Pancreas (tissue), 10 donors: ENCODE results near the gene SCTR. TPM values are rescaled to one million over a fixed set of nuclear protein-coding genes. Genes with fewer than 3 reads are reported as not detected.

Experiments used
- ATAC-seq, 4 donors: fragments of 200-7000 bp; cut with Tn5 transposase; one replicate each; pipeline versions ENCODE4 v1.8.0 to v1.9.1; 2020; ENCODE audit warnings: mild to moderate bottlenecking in 4 of 4, moderate library complexity in 4 of 4
- DNase-seq, 6 donors: peaks; one replicate each; pipeline ENCODE4 v3.0.0-alpha.2; 2020
- FAIRE-seq: peaks from 2 replicates; lab custom pipeline; 2012; peaks lifted over from hg19 to GRCh38; lab: Jason Lieb, UNC
- H3K27ac ChIP-seq, 4 donors: fragments of 200-600 bp; sonication (generic); 1 replicate in 3 of 4; 2 replicates in 1 of 4; pipeline versions ENCODE4 v1.5.0 to v1.8.0; 2020
- H3K27me3 ChIP-seq, 4 donors: fragments of 200-600 bp; one replicate each; pipeline ENCODE4 v1.8.0; 2021
- H3K36me3 ChIP-seq, 3 donors: fragments of 200-600 bp; sonication (generic) in 1 of 3; one replicate each; pipeline versions ENCODE4 v1.5.0 to v1.8.0; 2020 to 2021
- H3K4me1 ChIP-seq, 3 donors: fragments of 200-600 bp; one replicate each; pipeline ENCODE4 v1.8.0; 2021
- H3K4me3 ChIP-seq, 4 donors: fragments of 200-600 bp; sonication (generic) in 2 of 4; one replicate each; pipeline versions ENCODE4 v1.5.0 to v1.8.0; 2020 to 2021
- H3K9me3 ChIP-seq, 4 donors: fragments of 200-600 bp; one replicate each; pipeline ENCODE4 v1.8.0; 2021
- WGBS, 2 donors: extraction: QIAGEN DNeasy Blood & Tissue Kit; methylation state at CpG; one replicate each; pipeline ENCODE4 v1.1.7; 2013; 5-methylcytosine and 5-hydroxymethylcytosine counted together
- intact Hi-C, 3 donors: fragments of 100-400 bp; cut with DNase I; formaldehyde crosslinking; loops; one replicate each; pipeline versions ENCODE4 v1.11.1 to v1.14.2; 2022
- polyA plus RNA-seq, 2 donors: library from polyadenylated mRNA; stranded (reverse); fragments of 200-250 nt; gene quantifications; one replicate each; pipeline ENCODE4 v1.2.3, GENCODE V29; 2013
- total RNA-seq, 6 donors: library from RNA; stranded (reverse); fragmentation: NEBNext Ultra II Directional in 4 of 6; extraction: Animal tissue kit (Norgen Biotek cat#: 25700) in 4 of 6; gene quantifications; one replicate each; pipeline versions ENCODE4 v1.2.1 to v1.2.4, GENCODE V29; 2021 to 2023
- TF ChIP-seq, protein P1 (sequence below), 4 donors: fragments of 200-600 bp; sonication (generic) in 3 of 4; IDR thresholded peaks; one replicate each; pipeline versions ENCODE4 v1.5.0 to v1.8.0; 2021; ENCODE audit warnings: antibody characterized with exemption in 4 of 4
- donor health status: healthy with polysubstance abuse.
- donor health status: DM: no; HTN: no; CAD: no; lungs with moderate emphysema.
- donor health status: DM: no; HTN: no; CAD: no.
- donor health status: control.
- donor health status: control.
- donor health status: Bipolar disorder and iron deficiency.
- donor health status: DM: yes; HTN: yes; CAD: no.
- donor health status: DM: no; HTN: no; CAD: no.
- donor health status: DM: no; HTN: no; CAD: no.
- donor health status: DM: yes; HTN: yes; CAD: no.

SCTR gene
- total and polyA plus RNA-seq, 8 donors, result 31.9 to 1,263 (median 84.7) TPM

DNA sequence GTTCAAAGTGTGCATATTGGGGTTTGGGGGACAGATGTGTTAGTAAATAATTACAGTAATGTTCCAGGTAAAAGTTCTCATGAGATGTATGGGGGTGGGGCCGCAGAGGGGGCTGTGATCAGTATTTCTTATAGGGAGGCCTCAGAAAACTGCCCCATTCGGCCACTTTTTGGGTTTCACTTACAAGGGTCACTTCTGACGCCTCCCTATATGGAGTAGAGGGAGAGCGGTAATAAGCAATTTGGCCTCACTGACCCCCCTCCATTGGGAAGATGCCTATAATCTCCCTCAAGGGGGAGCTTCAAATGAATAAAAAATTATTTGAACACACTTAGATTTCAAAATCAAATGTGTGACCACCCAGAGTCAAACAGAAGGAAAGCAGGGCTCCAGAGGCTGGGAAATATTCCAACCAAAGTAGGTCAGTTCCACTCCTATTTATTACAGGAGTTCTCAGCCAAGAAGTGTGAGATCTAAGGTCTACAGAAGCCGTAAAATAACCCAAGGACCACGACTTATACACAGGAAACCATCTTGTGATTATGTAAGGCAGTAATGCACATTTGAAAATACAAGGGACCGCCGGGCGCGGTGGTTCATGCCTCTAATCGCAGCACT lies 2.7 kb downstream of the SCTR start:
- peak overlapping the region in 2 of 4 donors; percentile 48 to 57 for H3K4me3 ChIP-seq
- WGBS, 2 donors, result 60 to 70% methylated on average over 11 of the region's 11 CpGs
- peaks cover 0 to 4% (median 0%) of the 10 kb centered on the region in 4 donors for H3K27me3 ChIP-seq
- ATAC-seq (no peak), DNase-seq (no peak), FAIRE-seq (no peak)
- intact Hi-C loops, result loop anchor here in 1 of 3 donors (5.0 kb wide), 1 partner anchor 136 kb away; no protein-coding TSS in a partner anchor
- no peaks in the 10 kb centered on the region for H3K9me3 ChIP-seq
- H3K36me3 ChIP-seq, result no peaks in the 10 kb centered on the region
- peak overlapping the region; percentile 67 to 88 (median 79) for H3K27ac ChIP-seq
- no peaks in the 10 kb centered on the region for H3K4me1 ChIP-seq
- TF ChIP-seq, protein P1, sequence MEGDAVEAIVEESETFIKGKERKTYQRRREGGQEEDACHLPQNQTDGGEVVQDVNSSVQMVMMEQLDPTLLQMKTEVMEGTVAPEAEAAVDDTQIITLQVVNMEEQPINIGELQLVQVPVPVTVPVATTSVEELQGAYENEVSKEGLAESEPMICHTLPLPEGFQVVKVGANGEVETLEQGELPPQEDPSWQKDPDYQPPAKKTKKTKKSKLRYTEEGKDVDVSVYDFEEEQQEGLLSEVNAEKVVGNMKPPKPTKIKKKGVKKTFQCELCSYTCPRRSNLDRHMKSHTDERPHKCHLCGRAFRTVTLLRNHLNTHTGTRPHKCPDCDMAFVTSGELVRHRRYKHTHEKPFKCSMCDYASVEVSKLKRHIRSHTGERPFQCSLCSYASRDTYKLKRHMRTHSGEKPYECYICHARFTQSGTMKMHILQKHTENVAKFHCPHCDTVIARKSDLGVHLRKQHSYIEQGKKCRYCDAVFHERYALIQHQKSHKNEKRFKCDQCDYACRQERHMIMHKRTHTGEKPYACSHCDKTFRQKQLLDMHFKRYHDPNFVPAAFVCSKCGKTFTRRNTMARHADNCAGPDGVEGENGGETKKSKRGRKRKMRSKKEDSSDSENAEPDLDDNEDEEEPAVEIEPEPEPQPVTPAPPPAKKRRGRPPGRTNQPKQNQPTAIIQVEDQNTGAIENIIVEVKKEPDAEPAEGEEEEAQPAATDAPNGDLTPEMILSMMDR (IDR thresholded peaks at IDR 0.05), result no peak

DNA sequence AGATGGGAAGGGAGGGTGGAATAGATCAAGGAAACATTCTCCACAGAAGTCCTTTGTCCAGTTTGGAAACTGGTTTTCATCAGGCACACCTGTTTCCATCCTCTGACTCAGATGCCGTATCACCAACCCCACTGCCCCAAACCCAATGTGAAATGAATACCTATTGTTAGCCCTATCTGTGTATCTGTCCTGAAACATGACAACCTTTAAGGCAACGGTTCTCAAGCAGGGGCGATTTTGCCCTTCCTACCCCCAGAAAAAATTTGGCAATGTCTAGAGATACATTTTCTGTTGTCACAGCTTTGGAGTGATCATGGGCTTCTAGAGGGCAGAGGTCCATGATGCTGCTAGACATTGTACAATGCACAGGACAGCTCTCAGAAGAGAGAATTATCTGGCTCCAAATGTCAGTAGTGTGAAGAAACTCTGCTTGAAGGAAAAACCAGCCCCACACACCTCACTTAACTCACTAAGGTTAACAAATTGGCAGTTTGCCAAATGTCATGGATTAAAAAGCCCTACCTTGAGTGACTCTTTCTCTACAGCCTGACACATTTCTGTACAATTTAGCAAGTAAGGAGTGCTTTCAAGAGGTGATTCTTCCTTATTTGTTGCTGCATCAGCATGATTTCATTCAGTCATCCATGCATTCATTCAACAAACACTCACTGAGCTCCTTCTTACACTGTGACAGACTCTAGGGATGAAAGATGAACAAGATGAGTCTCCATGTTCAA lies 3.4 kb downstream of the SCTR start:
- H3K9me3 ChIP-seq, result no peaks in the 10 kb centered on the region
- no peak for FAIRE-seq
- H3K36me3 ChIP-seq, result no peaks in the 10 kb centered on the region
- peak overlapping the region in 2 of 4 donors; percentile 81 to 88 for H3K27ac ChIP-seq
- DNase-seq, result no peak
- TF ChIP-seq, protein P1 (IDR thresholded peaks at IDR 0.05), result no peak
- no peaks in the 10 kb centered on the region for H3K4me1 ChIP-seq
- intact Hi-C loops, result loop anchor here in 1 of 3 donors (5.0 kb wide), 1 partner anchor 136 kb away; no protein-coding TSS in a partner anchor
- H3K27me3 ChIP-seq, result peaks cover 0 to 4% (median 0%) of the 10 kb centered on the region in 4 donors
- WGBS, 2 donors, result 39 to 49% methylated on average over 3 of the region's 3 CpGs
- ATAC-seq, result no peak
- peak overlapping the region in 1 of 4 donors; percentile 48 for H3K4me3 ChIP-seq

DNA sequence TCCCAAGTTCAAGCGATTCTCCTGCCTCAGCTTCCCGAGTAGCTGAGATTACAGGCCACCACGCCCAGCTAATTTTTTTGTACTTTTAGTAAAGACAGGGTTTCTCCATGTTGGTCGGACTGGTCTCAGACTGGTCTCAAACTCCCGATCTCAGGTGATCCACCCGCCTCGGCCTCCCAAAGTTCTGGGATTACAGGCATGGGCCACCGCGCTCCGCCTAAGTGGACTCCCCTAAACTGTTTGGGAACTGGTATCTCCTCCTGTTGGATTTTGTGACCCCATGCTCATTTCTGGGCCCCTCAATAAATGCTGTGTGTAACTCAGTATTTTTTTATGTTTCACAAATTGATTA lies 5.2 kb downstream of the SCTR start:
- 84 to 91% methylated on average over 10 of the region's 10 CpGs for WGBS, 2 donors
- intact Hi-C loops, result no loop called here
- TF ChIP-seq, protein P1 (IDR thresholded peaks at IDR 0.05), result no peak
- Histone ChIP-seq H3K4me1 (no peaks in the 10 kb centered on the region), H3K36me3 (no peaks in the 10 kb centered on the region), H3K27ac (peak overlapping the region in 2 of 4 donors; percentile 33 to 37), H3K9me3 (no peaks in the 10 kb centered on the region), H3K4me3 (no peak overlapping the region), H3K27me3 (peaks cover 0 to 4% (median 0%) of the 10 kb centered on the region in 4 donors)
- DNase-seq (no peak), ATAC-seq (no peak), FAIRE-seq (no peak)

DNA sequence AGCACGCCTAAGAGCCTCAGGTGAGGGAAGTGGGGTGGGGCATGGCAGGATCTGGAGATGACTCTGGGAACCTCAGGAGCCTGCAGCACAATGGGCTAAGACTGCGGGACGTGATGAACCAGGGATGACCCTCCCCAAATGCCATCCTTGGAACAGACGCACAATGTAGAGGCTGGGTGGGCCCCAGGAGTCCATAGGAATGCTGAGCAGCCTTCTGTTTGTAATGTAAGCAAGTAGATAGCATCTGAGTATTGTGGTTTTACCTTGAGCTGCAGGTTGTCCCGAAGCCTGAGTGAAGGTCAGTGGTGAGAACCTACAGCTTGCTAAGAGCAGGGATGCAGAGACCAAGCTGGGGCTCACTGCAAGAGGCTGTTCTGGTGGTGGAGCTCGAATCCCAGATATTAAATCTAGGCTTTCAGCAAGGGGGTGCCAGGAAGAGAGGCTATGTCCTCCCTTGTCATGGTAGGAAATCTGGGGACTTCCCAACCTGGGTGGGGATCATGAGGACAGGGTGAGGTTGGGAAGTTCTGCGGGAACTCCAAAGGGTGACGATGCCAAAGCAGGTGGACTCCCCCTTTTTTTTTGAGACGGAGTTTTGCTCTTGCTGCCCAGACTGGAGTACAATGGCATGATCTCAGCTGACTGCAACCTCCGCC lies 5.8 kb downstream of the SCTR start:
- TF ChIP-seq, protein P1 (IDR thresholded peaks at IDR 0.05), result no peak
- Histone ChIP-seq H3K36me3 (no peaks in the 10 kb centered on the region), H3K27me3 (peaks cover 0 to 4% (median 0%) of the 10 kb centered on the region in 4 donors), H3K27ac (peak overlapping the region in 2 of 4 donors; percentile 33 to 37), H3K4me1 (no peaks in the 10 kb centered on the region), H3K4me3 (no peak overlapping the region), H3K9me3 (no peaks in the 10 kb centered on the region)
- FAIRE-seq, result no peak
- ATAC-seq, result peak in 1 of 4 donors; percentile 12
- DNase-seq, result no peak
- WGBS, 2 donors, result 70 to 76% methylated on average over 10 of the region's 10 CpGs
- intact Hi-C loops, result no loop called here
